Right ventricle myocardium inferior (tissue), 1 donor: ENCODE measurements around the gene ZBTB32. TPM values are rescaled to one million over a fixed set of nuclear protein-coding genes. Genes with fewer than 3 reads are reported as not detected.

ENCODE experiments used
- ATAC-seq: fragments of 200-7000 bp; cut with Tn5 transposase; one replicate; pipeline ENCODE4 v1.9.1; 2020; ENCODE audit warnings: mild to moderate bottlenecking, moderate library complexity
- DNase-seq: peaks from one replicate; pipeline ENCODE4 v3.0.0; 2021; ENCODE audit errors: missing footprints
- intact Hi-C: fragments of 100-400 bp; cut with DNase I; formaldehyde crosslinking; loops from one replicate; pipeline ENCODE4 v1.11.0; 2022
- total RNA-seq: library from RNA; stranded (reverse); fragmentation: NEBNext Ultra II Directional; extraction: Animal tissue kit (Norgen Biotek cat#: 25700); gene quantifications from one replicate; pipeline ENCODE4 v1.2.1, GENCODE V29; 2021
- donor health status: DM: no; HTN: yes; CAD: no; lungs with severe emphysema.

Gene ZBTB32
- total RNA-seq, 1 donor from 2014 or later, result not detected

GRCh38 chr19:35693422-35693821, 10.9 kb upstream of the ZBTB32 start:
- ATAC-seq (peak; percentile 40), DNase-seq (no peak)
- intact Hi-C loops, result loop anchor here (1.0 to 5.0 kb wide), 2 partner anchors 24 to 129 kb away; no protein-coding TSS in a partner anchor

GRCh38 chr19:35693835-35694599, 10.3 kb upstream of the ZBTB32 start:
- intact Hi-C loops, result loop anchor here (1.0 to 5.0 kb wide), 3 partner anchors 23 to 237 kb away; no protein-coding TSS in a partner anchor
- peak; percentile 89 for DNase-seq
- peak; percentile 99 for ATAC-seq

- no peak for DNase-seq
- intact Hi-C loops, result loop anchor here (2.0 kb wide), 1 partner anchor 235 kb away; no protein-coding TSS in a partner anchor
- no peak for ATAC-seq
Observed at GRCh38 chr19:35695895-35696422, 8.4 kb upstream of the ZBTB32 start.

GRCh38 chr19:35696835-35697234, 7.5 kb upstream of the ZBTB32 start:
- intact Hi-C loops, result no loop called here
- DNase-seq, result no peak
- ATAC-seq, result no peak

GRCh38 chr19:35702223-35703012, 1.9 kb upstream of the ZBTB32 start:
- intact Hi-C loops, result loop anchor here (1.0 kb wide), 1 partner anchor 14 kb away; no protein-coding TSS in a partner anchor
- DNase-seq (peak; percentile 97), ATAC-seq (peak; percentile 99)

- ATAC-seq (no peak), DNase-seq (no peak)
- intact Hi-C loops, result no loop called here
Observed at GRCh38 chr19:35703343-35703742, 1.0 kb upstream of the ZBTB32 start.

GRCh38 chr19:35708391-35708790, 4.0 kb downstream of the ZBTB32 start:
- DNase-seq (no peak), ATAC-seq (no peak)
- intact Hi-C loops, result no loop called here

- intact Hi-C loops, result no loop called here
- ATAC-seq (no peak), DNase-seq (no peak)
Observed at GRCh38 chr19:35710784-35711723, 6.7 kb downstream of the ZBTB32 start.

- ATAC-seq, result no peak
- intact Hi-C loops, result no loop called here
- peak; percentile 70 for DNase-seq
Observed at GRCh38 chr19:35712567-35713505, 8.5 kb downstream of the ZBTB32 start.

- no peak for DNase-seq
- intact Hi-C loops, result no loop called here
- ATAC-seq, result no peak
Observed at GRCh38 chr19:35713506-35713850, 9.1 kb downstream of the ZBTB32 start.

GRCh38 chr19:35713904-35714495, 9.6 kb downstream of the ZBTB32 start:
- ATAC-seq, result no peak
- intact Hi-C loops, result no loop called here

GRCh38 chr19:35714601-35715354, 10.4 kb downstream of the ZBTB32 start:
- ATAC-seq (no peak), DNase-seq (peak; percentile 42)
- intact Hi-C loops, result no loop called here

More at GRCh38 chr19:35713904-35714495, 9.6 kb downstream of the ZBTB32 start:
- peak; percentile 34 for DNase-seq

- DNase-seq, result peak; percentile 15
- ATAC-seq, result no peak
- intact Hi-C loops, result no loop called here
Observed at GRCh38 chr19:35715355-35715809, 11.0 kb downstream of the ZBTB32 start.

GRCh38 chr19:35715981-35716800, 11.8 kb downstream of the ZBTB32 start:
- DNase-seq (peak; percentile 88), ATAC-seq (peak; percentile 42)
- intact Hi-C loops, result loop anchor here (1.0 kb wide), 2 partner anchors 14 to 41 kb away; partner anchors contain the start of gene HSPB6
